Posterior cingulate gyrus (tissue), 11 donors: Measurements from ENCODE around the gene ADAT3.

ENCODE experiments used
- DNase-seq, 10 donors: peaks; one replicate each; pipeline versions ENCODE4 v3.0.0 to v3.0.0-alpha.2; 2020 to 2021; ENCODE audit warnings: mixed read lengths in 3 of 10
- intact Hi-C: fragments of 100-400 bp; cut with DNase I; formaldehyde crosslinking; loops from one replicate; pipeline ENCODE4 v1.15.1; 2023

The ADAT3 gene

GRCh38 chr19:1935484-1936208 is 30.4 kb downstream of the ADAT3 start:
- peak in 3 of 10 donors; percentile 52 to 92 (median 55) for DNase-seq
- intact Hi-C loops: no loop called here

DNA sequence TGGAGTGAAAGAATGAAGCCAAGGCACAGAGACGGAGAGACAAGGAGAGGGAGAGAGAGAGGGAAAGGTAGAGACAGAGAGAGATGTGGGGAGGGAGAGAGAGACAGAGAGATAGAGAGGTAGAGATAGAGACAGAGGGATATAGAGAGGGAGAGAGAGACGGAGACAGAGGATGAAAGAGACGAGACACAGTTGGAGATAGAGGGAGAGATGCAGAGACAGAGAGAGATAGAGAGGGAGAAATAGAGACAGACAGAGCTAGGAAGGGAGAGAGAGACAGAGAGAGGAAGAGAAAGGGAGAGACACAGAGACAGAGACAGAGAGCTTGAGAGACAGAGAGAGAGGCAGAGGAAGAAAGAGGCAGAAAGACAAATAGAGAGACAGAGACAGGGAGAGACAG is 31.2 kb downstream of the ADAT3 start:
- intact Hi-C loops: no loop called here
- DNase-seq: no peak

DNA sequence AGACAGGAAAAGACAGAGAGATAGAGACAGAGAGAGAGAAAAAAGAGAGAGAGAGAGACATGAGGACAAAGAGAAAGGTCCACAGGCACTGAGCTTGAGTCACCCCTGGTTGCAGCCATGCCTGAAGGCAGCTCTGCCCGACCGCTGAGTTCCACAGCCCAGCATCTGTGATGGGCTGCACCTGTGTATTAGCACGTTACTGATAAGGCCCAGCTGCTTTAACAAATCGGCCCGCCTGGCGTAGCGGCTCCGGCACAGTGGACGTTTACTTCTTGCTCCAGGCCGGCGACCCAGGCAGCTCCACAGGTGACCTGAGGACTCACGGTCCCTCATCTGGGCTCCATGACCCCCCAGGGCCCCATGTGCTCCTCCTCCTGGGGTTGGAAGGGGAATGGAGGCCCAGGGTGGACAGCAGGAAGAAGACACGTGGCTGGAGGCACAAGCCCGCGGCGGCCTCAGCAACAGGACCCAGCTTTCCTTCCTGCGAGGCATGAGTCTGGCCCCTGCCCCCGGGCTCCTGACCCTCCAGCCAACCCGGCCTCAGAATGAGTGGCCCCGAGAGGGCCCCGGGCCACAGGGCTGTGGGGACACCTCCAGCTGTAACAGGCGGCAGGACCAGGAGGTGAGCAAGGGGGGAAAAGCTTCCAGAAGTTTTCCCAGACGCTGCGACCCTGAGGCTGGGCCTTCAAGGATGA is 31.9 kb downstream of the ADAT3 start:
- intact Hi-C loops: no loop called here
- DNase-seq: no peak

DNA sequence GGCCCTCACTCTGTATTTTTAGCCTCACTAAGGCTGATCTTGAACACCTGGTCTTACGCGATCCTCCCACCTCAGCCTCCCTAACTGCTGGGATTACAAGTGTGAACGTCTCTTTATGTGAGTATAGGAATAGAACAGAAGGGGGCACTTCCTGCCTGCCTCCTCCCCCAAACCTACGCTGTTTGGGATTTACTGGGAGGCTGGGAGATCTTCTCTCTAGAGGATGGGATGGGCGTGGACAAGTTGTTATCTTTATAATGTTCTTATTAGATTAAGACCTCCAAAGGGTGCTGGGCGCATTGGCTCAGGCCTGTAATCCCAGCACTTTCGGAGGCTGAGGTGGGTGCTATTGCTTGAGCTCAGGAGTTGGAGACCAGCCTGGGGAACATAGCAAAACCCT is 32.9 kb downstream of the ADAT3 start:
- intact Hi-C loops: no loop called here

GRCh38 chr19:1941146-1942077 is 36.2 kb downstream of the ADAT3 start, which contains the start of gene CSNK1G2:
Gene CSNK1G2 (plus strand): TSS chr19:1941172. CDS start chr19:1969773, 28,601 bp downstream.
- intact Hi-C loops: no loop called here
- peak in 2 of 10 donors; percentile 72 to 84 for DNase-seq

More for the DNA sequence above, 32.9 kb downstream of the ADAT3 start:
- no peak for DNase-seq

DNA sequence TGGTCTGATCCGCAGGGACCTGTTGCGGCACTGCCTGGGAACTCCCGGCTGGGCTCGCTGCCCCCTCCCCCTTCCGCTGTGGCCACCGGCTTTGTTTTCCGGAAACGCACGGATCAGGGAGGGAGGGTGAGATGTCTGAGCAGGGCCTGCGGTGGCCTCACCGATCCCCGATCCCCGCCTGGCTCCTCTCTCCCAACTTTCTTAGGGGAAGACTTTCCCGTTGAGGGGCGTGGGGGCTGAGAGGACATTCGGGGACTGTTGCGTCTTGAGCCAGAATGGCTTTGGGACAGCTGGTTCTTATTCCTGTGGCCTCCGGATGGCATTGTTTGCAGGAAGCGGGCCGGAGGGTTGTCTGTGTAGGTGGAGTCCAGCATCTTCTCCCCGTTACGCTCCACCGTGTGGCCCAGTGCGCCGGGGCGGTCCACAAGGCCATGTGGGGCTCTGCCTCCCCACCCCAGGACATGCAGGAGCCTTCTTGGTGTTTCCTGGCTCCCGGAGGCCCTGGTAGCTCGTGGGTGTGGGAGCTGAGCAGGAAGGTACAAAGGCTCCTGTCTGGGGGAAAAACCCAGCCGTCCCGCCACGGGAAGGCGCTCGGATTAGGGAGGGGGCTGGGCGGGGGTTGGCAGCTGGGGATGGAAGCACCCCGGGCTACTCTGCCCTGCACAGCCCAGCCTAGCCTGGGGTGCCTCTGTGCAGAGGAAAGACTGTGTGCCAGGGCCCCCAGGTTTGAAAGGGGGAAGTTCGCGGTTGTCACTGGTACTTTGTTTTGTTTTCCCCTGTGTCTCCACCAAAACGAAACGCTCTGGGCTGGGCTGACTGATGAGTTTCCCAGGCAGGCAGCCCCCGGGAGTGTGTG is 37.1 kb downstream of the ADAT3 start:
- intact Hi-C loops: no loop called here
- peak in 5 of 10 donors; percentile 39 to 88 (median 81) for DNase-seq

GRCh38 chr19:1942934-1943555 is 37.8 kb downstream of the ADAT3 start:
- DNase-seq: peak in 1 of 10 donors; percentile 67
- intact Hi-C loops: no loop called here

- intact Hi-C loops: no loop called here
- DNase-seq: no peak
Observed at GRCh38 chr19:1943661-1944087, 38.5 kb downstream of the ADAT3 start.

DNA sequence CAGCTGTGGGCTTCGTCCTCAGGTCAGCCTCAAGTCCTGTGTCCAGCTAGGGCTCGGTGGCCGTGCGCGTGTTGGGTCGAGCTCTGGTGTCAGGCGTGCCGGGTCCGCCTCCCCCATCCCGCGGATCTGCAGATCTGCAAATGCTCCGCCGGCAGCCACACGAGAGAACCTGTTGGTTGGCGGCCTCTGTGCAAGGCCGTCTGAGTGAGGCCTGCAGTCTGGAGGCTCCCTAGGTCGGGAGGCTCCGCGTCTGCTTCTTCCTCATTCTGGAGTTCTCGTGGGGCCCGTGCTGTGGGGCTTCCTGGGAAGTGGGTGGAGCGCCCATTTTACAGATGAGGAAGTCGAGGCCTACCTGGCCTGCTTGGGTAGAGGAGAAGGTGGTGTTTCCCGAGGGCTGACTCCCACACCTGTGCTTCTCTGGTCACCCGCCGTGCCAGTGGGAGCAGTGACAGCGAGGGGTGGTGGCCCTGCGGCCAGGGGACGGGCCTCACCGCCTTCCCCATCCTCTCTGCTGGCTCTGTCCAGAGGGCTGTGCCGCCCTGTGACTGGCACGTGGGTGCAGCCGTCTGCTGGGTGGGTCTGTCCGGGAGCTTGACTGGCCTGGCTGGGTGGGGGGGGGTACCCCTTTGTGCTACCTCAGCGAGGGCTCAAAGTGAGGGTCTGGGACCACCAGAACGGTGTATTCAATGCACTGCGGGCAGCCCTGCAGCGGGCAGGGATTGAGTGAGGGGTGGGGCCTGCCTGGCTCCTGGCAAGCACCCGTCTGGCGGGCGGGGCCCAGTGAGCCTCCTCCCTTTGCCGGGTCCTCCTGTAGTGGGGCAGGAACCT is 39.1 kb downstream of the ADAT3 start:
- intact Hi-C loops: no loop called here
- peak in 2 of 10 donors; percentile 80 to 84 for DNase-seq

DNA sequence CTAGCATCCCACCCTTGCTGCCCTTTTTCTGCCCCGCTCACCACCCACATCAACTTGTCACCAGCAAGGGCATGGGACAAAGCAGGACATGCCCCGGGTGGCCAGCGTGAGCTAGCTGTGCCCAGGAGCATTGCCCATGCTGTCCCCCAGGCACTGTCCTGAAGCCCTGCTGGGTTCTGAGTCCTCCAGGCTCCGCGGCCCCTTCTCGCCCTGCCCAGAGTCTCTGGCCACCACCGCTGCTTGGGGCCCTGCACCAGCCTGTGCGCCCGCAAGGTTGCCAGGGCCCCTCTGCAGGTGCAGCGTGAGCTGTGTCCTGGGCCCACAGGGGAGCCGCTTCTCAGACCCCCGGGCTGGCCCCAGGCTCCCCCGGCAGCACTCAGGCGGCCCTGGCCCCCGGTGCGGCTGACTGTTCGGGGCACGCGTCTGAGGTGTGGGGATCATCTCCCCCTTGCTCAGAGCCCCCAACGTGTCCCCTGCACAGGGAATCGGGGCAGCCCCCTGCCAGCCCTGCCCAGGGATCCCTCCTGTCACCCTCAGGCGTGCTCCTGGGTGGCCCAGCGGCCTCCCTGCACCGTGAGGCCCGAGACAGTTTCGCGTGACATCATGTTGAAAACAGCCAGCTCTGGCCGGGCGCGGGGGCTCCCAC is 39.8 kb downstream of the ADAT3 start:
- peak in 1 of 10 donors; percentile 62 for DNase-seq
- intact Hi-C loops: no loop called here

GRCh38 chr19:1945899-1946298 is 40.7 kb downstream of the ADAT3 start:
- DNase-seq: peak in 4 of 10 donors; percentile 40 to 92 (median 70)
- intact Hi-C loops: no loop called here

DNA sequence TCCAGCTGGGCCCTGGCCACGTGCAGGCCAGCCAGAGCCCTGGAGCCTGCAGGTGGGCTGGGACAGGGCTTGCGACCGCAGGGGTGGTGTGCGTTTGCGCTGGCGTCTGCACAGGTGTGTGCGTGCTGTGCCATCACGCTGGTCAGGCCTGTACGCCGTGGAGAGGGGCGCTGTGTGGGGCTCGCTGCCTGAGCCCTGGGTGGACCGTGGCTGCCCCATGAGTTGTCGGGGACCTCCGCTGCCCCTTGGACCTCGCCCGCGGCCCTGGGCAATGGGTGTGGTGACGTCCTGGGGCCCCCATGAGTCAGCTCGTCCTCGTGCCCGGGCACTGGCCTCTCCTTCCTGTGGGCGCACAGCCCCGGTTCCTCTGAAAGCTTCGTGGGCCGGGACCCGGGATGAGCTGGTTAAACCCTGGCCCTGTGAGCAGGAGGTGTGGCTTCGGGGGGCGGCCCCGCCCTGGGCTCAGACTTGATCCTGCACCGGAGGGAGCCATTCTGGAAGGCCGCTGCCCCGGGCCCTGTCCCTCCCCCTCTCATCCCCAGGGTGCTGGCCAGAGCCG is 42.5 kb downstream of the ADAT3 start:
- DNase-seq: peak in 1 of 10 donors; percentile 78

GRCh38 chr19:1949304-1950101 is 44.3 kb downstream of the ADAT3 start:
- intact Hi-C loops: no loop called here

More for the DNA sequence above, 42.5 kb downstream of the ADAT3 start:
- intact Hi-C loops: no loop called here

GRCh38 chr19:1950640-1951039 is 45.4 kb downstream of the ADAT3 start:
- intact Hi-C loops: no loop called here
- peak in 1 of 10 donors; percentile 80 for DNase-seq

More at GRCh38 chr19:1949304-1950101, 44.3 kb downstream of the ADAT3 start:
- peak in 1 of 10 donors; percentile 67 for DNase-seq

DNA sequence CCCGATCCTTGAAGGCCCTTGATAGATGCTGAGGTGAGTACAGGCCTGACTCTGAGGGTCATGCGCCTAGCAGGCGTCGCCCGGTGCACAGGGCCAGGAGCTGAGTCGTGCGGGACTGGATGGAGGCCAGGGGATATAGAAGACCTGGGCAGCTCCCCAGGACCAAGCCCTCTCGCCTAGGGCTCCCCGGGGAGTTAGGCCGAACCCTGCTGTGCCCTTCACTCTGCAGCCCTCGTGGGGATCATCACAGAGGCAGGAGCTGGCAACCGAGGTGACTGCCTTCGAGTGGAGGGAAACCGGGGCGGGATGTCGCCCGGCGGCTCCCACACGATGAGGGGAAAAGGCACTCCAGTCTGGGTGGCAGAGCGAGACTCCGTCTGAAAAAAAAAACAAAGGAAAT is 47.4 kb downstream of the ADAT3 start:
- intact Hi-C loops: no loop called here
- peak in 1 of 10 donors; percentile 78 for DNase-seq

- peak in 1 of 10 donors; percentile 72 for DNase-seq
- intact Hi-C loops: no loop called here
Observed at GRCh38 chr19:1953037-1953436, 47.8 kb downstream of the ADAT3 start.
